Trophoblast cell (in vitro differentiated cells and primary cell): Measurements from ENCODE around the gene DES. TPM values are rescaled to one million over a fixed set of nuclear protein-coding genes. Genes with fewer than 3 reads are reported as not detected.
A peak's percentile ranks its signal among the peaks of the same experiment; 100 is the strongest.

ENCODE experiments used
- DNase-seq, 2 donors: peaks; one replicate each; pipeline ENCODE4 v3.0.0-alpha.2; 2016
- H2AFZ ChIP-seq: 2 replicates; pipeline ENCODE4 v1.6.1; 2013; ENCODE audit warnings: low read length, moderate library complexity, mild to moderate bottlenecking; ENCODE audit not compliant: insufficient read depth, poor library complexity
- H2AK5ac ChIP-seq: 2 replicates; pipeline ENCODE4 v1.6.1; 2013; ENCODE audit warnings: mild to moderate bottlenecking, low read length
- H2BK120ac ChIP-seq: 2 replicates; pipeline ENCODE4 v1.6.1; 2013; ENCODE audit warnings: low read length, mild to moderate bottlenecking, moderate library complexity; ENCODE audit not compliant: insufficient read depth, poor library complexity
- H2BK12ac ChIP-seq: 2 replicates; pipeline ENCODE4 v1.6.1; 2013; ENCODE audit warnings: mild to moderate bottlenecking, low read length, moderate library complexity
- H2BK5ac ChIP-seq: 2 replicates; pipeline ENCODE4 v1.6.1; 2013; ENCODE audit warnings: low read length, low read depth, moderate library complexity, mild to moderate bottlenecking; ENCODE audit not compliant: poor library complexity
- H3K14ac ChIP-seq: 2 replicates; pipeline ENCODE4 v1.6.1; 2013; ENCODE audit warnings: mild to moderate bottlenecking, low read length
- H3K18ac ChIP-seq: 2 replicates; pipeline ENCODE4 v1.6.1; 2013; ENCODE audit warnings: mild to moderate bottlenecking, low read length
- H3K23ac ChIP-seq: 2 replicates; pipeline ENCODE4 v1.6.1; 2013; ENCODE audit warnings: low read length
- H3K27ac ChIP-seq: 2 replicates; pipeline ENCODE4 v1.5.1; 2013; ENCODE audit warnings: low read depth, mild to moderate bottlenecking, inconsistent platforms, low read length, moderate library complexity
- H3K27me3 ChIP-seq: 2 replicates; pipeline ENCODE4 v1.6.1; 2013; ENCODE audit warnings: inconsistent platforms, mild to moderate bottlenecking, low read length, moderate library complexity; ENCODE audit not compliant: insufficient read depth
- H3K36me3 ChIP-seq, 2 experiments: 1 replicate in 1 of 2; 2 replicates in 1 of 2; pipeline ENCODE4 v1.6.1; 2013; ENCODE audit warnings: low read length in 2 of 2, mild to moderate bottlenecking in 2 of 2, moderate library complexity in 1 of 2; ENCODE audit not compliant: insufficient read depth in 2 of 2, control insufficient read depth in 1 of 2
- H3K4ac ChIP-seq: 2 replicates; pipeline ENCODE4 v1.6.1; 2013; ENCODE audit warnings: low read depth, mild to moderate bottlenecking, low read length, moderate library complexity
- H3K4me1 ChIP-seq, 2 experiments: 1 replicate in 1 of 2; 2 replicates in 1 of 2; pipeline ENCODE4 v1.6.1; 2013; ENCODE audit warnings: low read length in 2 of 2, mild to moderate bottlenecking in 2 of 2, moderate library complexity in 1 of 2; ENCODE audit not compliant: insufficient read depth in 2 of 2, control insufficient read depth in 1 of 2
- H3K4me2 ChIP-seq: 2 replicates; pipeline ENCODE4 v1.6.1; 2013; ENCODE audit warnings: inconsistent platforms, mild to moderate bottlenecking, low read length, moderate library complexity
- H3K4me3 ChIP-seq: 2 replicates; pipeline ENCODE4 v1.5.1; 2013; ENCODE audit warnings: mild to moderate bottlenecking, low read depth, low read length, inconsistent platforms
- H3K79me1 ChIP-seq: one replicate; pipeline ENCODE4 v1.6.1; 2013; ENCODE audit warnings: low read length
- H3K79me2 ChIP-seq: 2 replicates; pipeline ENCODE4 v1.6.1; 2013; ENCODE audit warnings: low read length, mild to moderate bottlenecking; ENCODE audit not compliant: control insufficient read depth, insufficient read depth, poor library complexity
- H3K9ac ChIP-seq: 2 replicates; pipeline ENCODE4 v1.6.1; 2013; ENCODE audit warnings: mild to moderate bottlenecking, low read length
- H3K9me3 ChIP-seq: 2 replicates; pipeline ENCODE4 v1.6.1; 2013; ENCODE audit warnings: low read depth, mild to moderate bottlenecking, control low read depth, inconsistent platforms, low read length; ENCODE audit not compliant: insufficient read depth
- H4K12ac ChIP-seq: 2 replicates; pipeline ENCODE4 v1.6.1; 2013; ENCODE audit warnings: low read depth, mild to moderate bottlenecking, low read length, moderate library complexity
- H4K8ac ChIP-seq: 2 replicates; pipeline ENCODE4 v1.6.1; 2013; ENCODE audit warnings: low read depth, mild to moderate bottlenecking, low read length, moderate library complexity
- H4K91ac ChIP-seq: one replicate; pipeline ENCODE4 v1.6.1; 2013; ENCODE audit warnings: low read depth, mild to moderate bottlenecking, low read length, moderate library complexity
- WGBS: extraction: QIAGEN DNeasy Blood & Tissue Kit; methylation state at CpG from one replicate; pipeline ENCODE4 v1.1.7; 2013; ENCODE audit warnings: missing lambda C conversion rate; ENCODE audit not compliant: insufficient read length, insufficient coverage; ENCODE audit errors: extremely low coverage; 5-methylcytosine and 5-hydroxymethylcytosine counted together
- polyA plus RNA-seq: library from polyadenylated mRNA; stranded (reverse); fragments of 200-250 nt; gene quantifications from 2 replicates; pipeline ENCODE4 v1.2.3, GENCODE V29; 2013

Gene DES
- polyA plus RNA-seq: 0.05 and 0.06 TPM in 2 replicates

- no peaks in the 10 kb centered on the region for H3K79me1 ChIP-seq
- H2AFZ ChIP-seq: no peak within 1 kb of the TSS
- DNase-seq: peak in 1 of 2 donors; percentile 8
- peaks cover 11% of the 10 kb centered on the region for H3K27me3 ChIP-seq
- H3K14ac ChIP-seq: no peak within 1 kb of the TSS
- no peak within 1 kb of the TSS for H3K18ac ChIP-seq
- H3K23ac ChIP-seq: no peak within 1 kb of the TSS
- no CpG with 5 or more reads among the region's 98 CpGs for WGBS
- H4K8ac ChIP-seq: no peak within 1 kb of the TSS
- H3K9ac ChIP-seq: no peak within 1 kb of the TSS
- peaks cover 0 to 4% of the 10 kb centered on the region in 2 experiments for H3K4me1 ChIP-seq
- peak within 1 kb of the TSS; percentile 32 for H3K4me2 ChIP-seq
- H3K27ac ChIP-seq: no peak within 1 kb of the TSS
- no peak within 1 kb of the TSS for H3K4ac ChIP-seq
- H3K36me3 ChIP-seq: no peaks in the 10 kb centered on the region
- no peak within 1 kb of the TSS for H2BK120ac ChIP-seq
- no peak within 1 kb of the TSS for H2BK12ac ChIP-seq
- H4K91ac ChIP-seq: no peak within 1 kb of the TSS
- H4K12ac ChIP-seq: no peak within 1 kb of the TSS
- no peak within 1 kb of the TSS for H2AK5ac ChIP-seq
- H3K4me3 ChIP-seq: peak within 1 kb of the TSS; percentile 54
- no peak within 1 kb of the TSS for H2BK5ac ChIP-seq
- H3K79me2 ChIP-seq: no peaks in the 10 kb centered on the region
- peaks cover 4% of the 10 kb centered on the region for H3K9me3 ChIP-seq
These were observed at the start of gene DES for GRCh38 chr2:219418155-219419011. DES (plus strand) TSS chr2:219418377; CDS start chr2:219418463, 86 bp downstream.

- no peak overlapping the region for H2BK120ac ChIP-seq
- H3K9me3 ChIP-seq: no peaks in the 10 kb centered on the region
- H3K79me1 ChIP-seq: peaks cover 4% of the 10 kb centered on the region
- H3K23ac ChIP-seq: no peak overlapping the region
- H3K4ac ChIP-seq: no peak overlapping the region
- no peak overlapping the region for H3K9ac ChIP-seq
- no peak overlapping the region for H2BK5ac ChIP-seq
- no peak overlapping the region for H3K14ac ChIP-seq
- WGBS: no CpG with 5 or more reads among the region's 3 CpGs
- peaks cover 12 to 13% of the 10 kb centered on the region in 2 experiments for H3K4me1 ChIP-seq
- H2AK5ac ChIP-seq: no peak overlapping the region
- no peaks in the 10 kb centered on the region for H3K79me2 ChIP-seq
- H2AFZ ChIP-seq: no peak overlapping the region
- H4K8ac ChIP-seq: no peak overlapping the region
- no peak overlapping the region for H3K4me3 ChIP-seq
- no peak overlapping the region for H2BK12ac ChIP-seq
- H3K36me3 ChIP-seq: peaks cover 1% of the 10 kb centered on the region in 2 experiments
- no peak overlapping the region for H4K12ac ChIP-seq
- H4K91ac ChIP-seq: no peak overlapping the region
- no peaks in the 10 kb centered on the region for H3K27me3 ChIP-seq
- peak overlapping the region; percentile 32 for H3K4me2 ChIP-seq
- no peak overlapping the region for H3K18ac ChIP-seq
- peak overlapping the region; percentile 93 for H3K27ac ChIP-seq
- DNase-seq: peak; percentile 97 to 100
These were observed 49.4 kb upstream of the DES start for GRCh38 chr2:219368690-219369191.

DNA sequence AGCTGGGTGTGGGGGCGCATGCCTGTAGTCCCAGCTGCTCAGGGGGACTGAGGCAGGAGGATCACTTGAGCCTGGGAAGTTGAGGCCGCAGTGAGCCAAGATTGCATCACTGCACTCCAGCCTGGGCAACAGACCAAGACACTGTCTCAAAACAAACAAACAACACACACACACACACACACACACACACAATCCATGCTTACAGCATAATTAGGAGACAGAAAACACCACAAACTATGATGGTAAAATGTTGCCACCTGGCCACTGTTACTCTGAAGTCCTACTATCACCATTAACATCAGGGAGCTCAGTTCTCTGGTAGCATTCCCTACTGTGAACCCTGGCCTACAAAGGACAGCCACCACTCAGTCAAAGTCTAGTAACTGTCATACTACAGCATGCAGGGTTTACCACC, 48.7 kb upstream of the DES start:
- Histone ChIP-seq H3K27me3 (no peaks in the 10 kb centered on the region), H2BK5ac (peak overlapping the region; percentile 74), H2AFZ (no peak overlapping the region), H4K91ac (peak overlapping the region; percentile 46), H3K4me2 (peak overlapping the region; percentile 32), H4K8ac (no peak overlapping the region), H3K18ac (no peak overlapping the region), H2BK12ac (no peak overlapping the region), H3K4me1 (peaks cover 12 to 13% of the 10 kb centered on the region in 2 experiments), H3K4me3 (no peak overlapping the region), H3K27ac (peak overlapping the region; percentile 93), H3K36me3 (peaks cover 6 to 8% of the 10 kb centered on the region in 2 experiments), H4K12ac (no peak overlapping the region), H2AK5ac (no peak overlapping the region), H3K79me2 (no peaks in the 10 kb centered on the region), H3K14ac (no peak overlapping the region), H3K9me3 (no peaks in the 10 kb centered on the region), H2BK120ac (peak overlapping the region; percentile 35), H3K9ac (no peak overlapping the region), H3K79me1 (peaks cover 4% of the 10 kb centered on the region), H3K23ac (no peak overlapping the region), H3K4ac (no peak overlapping the region)
- peak; percentile 68 to 85 for DNase-seq
- no CpG with 5 or more reads among the region's 2 CpGs for WGBS

DNA sequence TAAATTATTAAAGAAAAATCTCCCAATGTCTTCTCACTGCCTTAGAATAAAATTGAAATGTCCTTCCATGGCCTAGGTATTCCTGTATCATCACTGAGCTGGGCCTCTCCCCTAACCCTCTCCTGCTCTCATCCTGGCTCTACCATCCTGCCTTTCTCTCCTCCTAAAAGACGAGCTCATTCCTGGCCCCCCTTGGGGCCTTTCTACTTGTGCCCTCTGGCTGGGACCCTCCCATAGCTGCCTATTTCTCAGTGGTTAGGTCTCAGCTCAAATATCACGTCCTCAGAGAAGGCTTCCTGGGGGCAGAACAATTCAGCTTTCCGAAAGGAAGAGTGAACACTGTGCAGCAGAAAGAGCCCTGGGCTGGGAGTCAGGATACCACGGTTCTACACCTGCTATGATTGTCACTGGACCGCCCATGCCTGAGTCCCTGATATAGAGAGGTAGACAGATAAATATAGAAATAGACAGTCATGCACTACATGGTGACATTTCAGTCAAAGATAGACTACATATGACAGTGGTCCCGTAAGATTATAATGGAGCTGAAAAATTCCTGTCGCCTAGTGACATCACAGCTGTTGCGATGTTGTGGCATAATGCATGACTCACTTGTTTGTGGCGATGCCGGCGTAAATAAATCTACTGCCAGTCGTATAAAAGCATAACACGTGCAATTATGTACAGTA, 39.9 kb upstream of the DES start:
- no peak overlapping the region for H2AK5ac ChIP-seq
- H3K4me2 ChIP-seq: no peak overlapping the region
- no peak overlapping the region for H3K27ac ChIP-seq
- H2BK12ac ChIP-seq: no peak overlapping the region
- no peaks in the 10 kb centered on the region for H3K79me1 ChIP-seq
- no peak overlapping the region for H3K4me3 ChIP-seq
- no peaks in the 10 kb centered on the region for H3K79me2 ChIP-seq
- H3K4me1 ChIP-seq: no peaks in the 10 kb centered on the region
- no peak overlapping the region for H3K18ac ChIP-seq
- peaks cover 2% of the 10 kb centered on the region for H3K9me3 ChIP-seq
- H3K23ac ChIP-seq: no peak overlapping the region
- no peak overlapping the region for H3K4ac ChIP-seq
- no peak overlapping the region for H4K8ac ChIP-seq
- no peak overlapping the region for H4K12ac ChIP-seq
- H3K9ac ChIP-seq: no peak overlapping the region
- no peaks in the 10 kb centered on the region for H3K27me3 ChIP-seq
- DNase-seq: no peak
- H4K91ac ChIP-seq: no peak overlapping the region
- no peak overlapping the region for H2AFZ ChIP-seq
- whole genome bisulfite sequencing: no CpG with 5 or more reads among the region's 13 CpGs
- no peak overlapping the region for H3K14ac ChIP-seq
- no peak overlapping the region for H2BK120ac ChIP-seq
- H2BK5ac ChIP-seq: no peak overlapping the region
- H3K36me3 ChIP-seq: peaks cover 29 to 34% of the 10 kb centered on the region in 2 experiments
